GM21526 (cell line): ENCODE measurements around the gene CUZD1.
"Not testable (repeated sequence)": the region's sequence is repeated elsewhere in the genome, so short reads cannot be mapped to it uniquely, and the experiment has no call there.

Experiments
- ATAC-seq: cut with Tn5 transposase; IDR thresholded peaks from one replicate; pipeline ENCODE4 v1.9.1; 2021; ENCODE audit warnings: moderate library complexity; ENCODE audit not compliant: unreplicated experiment, low FRiP score

Gene CUZD1, protein sequence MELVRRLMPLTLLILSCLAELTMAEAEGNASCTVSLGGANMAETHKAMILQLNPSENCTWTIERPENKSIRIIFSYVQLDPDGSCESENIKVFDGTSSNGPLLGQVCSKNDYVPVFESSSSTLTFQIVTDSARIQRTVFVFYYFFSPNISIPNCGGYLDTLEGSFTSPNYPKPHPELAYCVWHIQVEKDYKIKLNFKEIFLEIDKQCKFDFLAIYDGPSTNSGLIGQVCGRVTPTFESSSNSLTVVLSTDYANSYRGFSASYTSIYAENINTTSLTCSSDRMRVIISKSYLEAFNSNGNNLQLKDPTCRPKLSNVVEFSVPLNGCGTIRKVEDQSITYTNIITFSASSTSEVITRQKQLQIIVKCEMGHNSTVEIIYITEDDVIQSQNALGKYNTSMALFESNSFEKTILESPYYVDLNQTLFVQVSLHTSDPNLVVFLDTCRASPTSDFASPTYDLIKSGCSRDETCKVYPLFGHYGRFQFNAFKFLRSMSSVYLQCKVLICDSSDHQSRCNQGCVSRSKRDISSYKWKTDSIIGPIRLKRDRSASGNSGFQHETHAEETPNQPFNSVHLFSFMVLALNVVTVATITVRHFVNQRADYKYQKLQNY

DNA sequence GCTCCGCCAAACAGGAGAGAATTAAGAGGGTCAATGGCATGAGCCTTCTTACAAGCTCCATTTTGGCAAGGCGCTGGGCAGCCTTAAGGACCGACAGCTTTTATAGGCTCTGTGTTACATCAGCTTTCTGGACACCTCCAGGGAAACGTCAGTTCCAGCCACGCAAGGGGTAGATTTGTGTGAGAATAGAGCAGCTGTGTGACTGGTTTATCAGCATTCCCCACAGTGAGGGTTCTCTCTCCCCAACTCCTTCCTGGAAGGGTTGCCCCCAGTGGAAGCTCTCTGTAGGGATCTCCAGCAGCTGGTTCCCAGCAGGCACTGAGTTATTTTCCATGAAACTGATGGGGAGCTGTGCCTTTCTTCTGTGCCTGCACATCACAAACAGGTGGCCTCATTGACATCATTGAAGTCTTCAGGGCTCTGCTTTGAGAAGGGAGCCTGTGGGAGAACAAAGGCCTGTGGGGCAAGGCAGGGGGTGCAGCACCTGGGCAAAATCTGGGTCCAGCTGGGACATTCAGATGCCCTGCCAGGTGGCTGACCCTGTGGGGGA is at the start of gene CUZD1:
Gene CUZD1 (minus strand): TSS at position 75 of the 550 bp plus-strand sequence. CDS start 14 bp downstream, at position 61.
- no peak for ATAC-seq

DNA sequence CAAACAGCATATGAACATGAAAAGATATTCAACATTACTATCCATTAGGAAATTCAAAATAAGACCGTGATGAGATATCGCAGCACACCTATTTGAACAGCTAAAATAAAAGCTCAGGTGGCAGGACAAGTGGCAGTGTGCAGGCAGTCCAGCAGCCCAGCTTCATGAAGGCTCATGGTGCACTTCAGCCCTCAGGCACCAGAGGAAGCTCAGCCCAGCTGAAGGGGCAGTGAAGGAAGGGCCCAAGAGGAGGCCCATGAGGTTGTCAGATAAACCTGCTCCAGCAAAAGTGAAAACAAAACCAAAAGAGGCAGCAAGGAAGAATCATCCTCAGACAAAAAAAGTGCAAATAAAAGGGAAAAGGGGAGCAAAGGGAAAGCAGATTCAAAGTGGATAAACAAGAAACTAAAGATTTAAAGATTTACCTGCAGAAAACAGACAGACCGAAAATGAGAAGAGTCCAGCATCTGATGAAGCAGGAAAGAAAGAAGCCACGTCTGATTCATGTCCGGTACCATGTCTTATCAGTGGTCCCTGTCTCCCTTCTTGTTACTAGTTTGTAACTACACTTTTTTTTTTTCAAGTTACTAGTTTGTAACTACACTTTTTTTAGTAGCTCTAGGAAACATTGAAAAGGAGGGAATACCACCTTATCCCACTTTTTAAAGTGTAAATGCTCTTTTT is 48.7 kb upstream of the CUZD1 start:
- ATAC-seq, result no peak

DNA sequence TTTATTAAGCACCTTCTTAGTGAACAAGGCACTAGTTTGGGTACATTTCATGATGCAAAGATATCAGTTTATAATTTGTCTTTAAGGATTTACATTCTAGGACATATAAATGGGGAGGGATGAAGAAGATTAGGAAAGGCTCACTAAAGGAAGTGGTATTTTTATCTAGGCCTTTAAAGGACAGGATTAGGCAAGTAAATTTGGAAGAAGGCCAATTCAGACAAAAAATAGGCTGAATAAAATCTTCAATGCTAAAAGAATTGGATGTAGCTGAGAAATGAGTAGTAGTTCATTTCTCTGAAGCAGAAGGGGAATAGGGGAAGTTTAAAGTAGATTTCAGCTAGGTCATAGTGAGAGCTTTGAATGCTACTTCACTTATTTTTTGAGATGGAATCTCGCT is 38.5 kb upstream of the CUZD1 start:
- ATAC-seq, result no peak

DNA sequence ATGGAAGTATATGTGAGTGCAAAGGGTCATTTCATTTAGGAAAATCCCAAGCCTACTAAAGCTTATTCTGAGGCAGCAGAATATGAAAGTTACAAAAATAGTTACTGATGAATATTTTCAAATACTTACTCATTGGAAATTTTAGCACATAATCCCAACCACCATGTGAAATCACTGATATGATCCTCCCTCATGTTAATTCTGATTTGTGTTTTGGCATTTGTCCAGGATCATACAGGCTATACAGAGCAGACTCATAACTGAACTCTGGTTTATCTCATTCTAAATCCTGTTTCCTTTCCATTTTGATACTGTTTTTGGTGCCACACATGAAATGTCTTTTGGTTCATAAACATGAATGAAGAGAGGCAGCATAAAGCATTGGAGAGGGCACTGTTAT is 37.1 kb upstream of the CUZD1 start:
- ATAC-seq, result no peak

DNA sequence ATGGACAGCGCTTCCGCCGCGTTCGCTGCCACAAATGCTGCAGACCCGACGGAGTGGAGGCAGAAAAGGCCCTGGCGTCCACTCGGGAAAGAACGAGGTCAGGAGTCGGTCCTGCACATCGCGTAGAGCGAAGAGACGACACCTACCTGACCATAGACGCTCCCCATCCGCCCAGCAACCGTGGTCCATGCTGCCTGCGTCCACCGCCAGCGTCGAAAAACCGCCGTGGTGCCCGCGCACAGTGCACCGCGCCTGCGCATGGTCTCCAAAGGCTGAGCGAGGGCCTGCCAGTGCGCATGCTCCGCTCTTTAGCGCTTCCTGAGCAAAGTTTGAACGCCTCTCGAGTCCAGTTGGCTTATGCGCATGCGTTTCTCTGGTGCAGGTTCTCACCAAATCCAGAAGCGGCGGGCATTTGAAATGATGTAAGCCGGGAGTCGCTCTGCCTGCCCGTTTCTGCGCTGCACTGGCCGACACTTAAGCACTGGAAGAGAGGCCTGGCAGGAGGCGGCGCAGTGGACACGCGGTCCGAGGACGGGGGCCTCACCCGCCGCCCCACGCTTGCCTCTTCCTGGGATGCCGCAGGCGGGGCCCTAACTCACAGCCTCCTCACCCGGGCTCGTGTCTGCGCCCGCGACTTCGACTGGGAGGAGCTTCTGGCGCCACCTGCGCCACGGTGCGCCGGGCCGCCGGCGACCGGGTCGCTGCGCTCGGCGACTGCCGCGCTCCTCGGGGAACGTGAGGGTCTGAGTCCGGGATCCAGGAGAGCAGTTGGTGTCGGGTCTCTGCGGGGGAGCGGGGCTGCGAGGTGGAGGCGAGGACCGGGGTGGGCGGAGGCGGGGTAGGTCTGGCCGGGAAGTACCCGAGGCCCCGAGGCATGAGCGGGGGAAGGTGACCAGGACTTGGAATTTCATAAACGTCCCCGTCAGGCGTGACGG is 33.9 kb upstream of the CUZD1 start, which contains the start of gene FAM24B:
Gene FAM24B (minus strand): TSS at position 243 of the 935 bp plus-strand sequence. CDS start 29,066 bp downstream, outside the sequence.
- peak; percentile 76 for ATAC-seq

DNA sequence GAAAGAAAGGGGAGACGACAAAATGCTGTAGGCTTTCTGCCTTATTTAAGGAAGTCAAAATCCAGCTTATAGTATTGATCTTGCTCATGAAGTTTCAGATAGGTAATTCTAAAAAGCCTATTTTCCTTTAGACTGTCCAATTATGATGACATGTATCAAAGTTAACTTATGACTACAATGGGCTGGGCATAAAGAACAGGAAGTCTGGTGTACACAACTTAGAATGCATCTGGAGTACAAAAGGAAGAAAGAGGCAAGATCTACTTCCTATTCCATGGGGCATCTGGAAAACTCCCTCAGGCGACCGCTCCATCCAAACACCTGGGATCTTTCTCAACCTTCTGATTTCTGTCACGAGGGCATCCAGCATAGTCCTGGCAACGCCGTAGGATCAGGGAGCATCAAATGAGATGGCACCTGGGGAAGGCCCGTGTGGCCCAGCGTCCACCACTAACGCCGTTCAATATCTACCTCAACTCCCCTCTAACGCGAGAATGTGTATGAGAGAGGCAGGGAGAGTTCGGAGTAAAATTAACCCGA is 33.2 kb upstream of the CUZD1 start:
- peak; percentile 7 for ATAC-seq

DNA sequence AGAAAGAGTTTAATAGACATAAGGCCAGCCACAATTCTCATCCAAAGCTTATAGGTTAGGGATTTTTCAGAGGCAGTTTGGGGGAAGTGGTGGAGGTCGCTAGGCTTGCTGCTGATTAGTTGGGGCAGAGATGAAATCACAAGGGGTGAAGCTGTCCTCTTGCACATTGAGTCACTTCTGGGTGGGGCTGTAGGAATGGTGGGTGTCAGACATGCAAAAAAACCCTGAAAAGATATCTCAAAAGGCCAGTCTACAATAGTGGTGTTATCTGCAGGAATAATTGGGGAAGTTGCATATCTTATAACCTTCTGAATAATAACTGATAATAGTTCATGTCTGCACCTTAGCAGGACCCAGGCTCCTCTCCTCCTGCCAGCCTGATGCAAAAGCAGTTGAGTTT is 31.6 kb upstream of the CUZD1 start:
- no peak for ATAC-seq

DNA sequence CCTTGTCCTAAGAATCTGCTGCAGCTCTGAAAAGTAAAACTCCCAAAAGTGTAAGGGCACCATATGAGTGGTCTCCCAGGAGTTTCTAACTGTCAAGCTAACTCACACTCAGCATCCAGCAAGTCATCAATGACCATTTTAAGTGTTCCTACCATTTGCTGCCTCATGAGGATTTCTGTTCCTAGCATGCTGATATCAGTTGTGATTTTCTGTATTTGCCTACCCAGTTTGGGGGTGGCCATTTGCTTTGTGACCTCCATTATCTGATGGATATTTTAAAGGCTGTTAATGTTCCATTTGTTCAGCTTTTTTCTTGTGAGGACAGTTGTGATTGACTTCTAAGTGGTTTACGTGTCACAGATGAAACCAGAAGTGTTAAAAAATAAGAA is 30.8 kb upstream of the CUZD1 start:
- no peak for ATAC-seq

DNA sequence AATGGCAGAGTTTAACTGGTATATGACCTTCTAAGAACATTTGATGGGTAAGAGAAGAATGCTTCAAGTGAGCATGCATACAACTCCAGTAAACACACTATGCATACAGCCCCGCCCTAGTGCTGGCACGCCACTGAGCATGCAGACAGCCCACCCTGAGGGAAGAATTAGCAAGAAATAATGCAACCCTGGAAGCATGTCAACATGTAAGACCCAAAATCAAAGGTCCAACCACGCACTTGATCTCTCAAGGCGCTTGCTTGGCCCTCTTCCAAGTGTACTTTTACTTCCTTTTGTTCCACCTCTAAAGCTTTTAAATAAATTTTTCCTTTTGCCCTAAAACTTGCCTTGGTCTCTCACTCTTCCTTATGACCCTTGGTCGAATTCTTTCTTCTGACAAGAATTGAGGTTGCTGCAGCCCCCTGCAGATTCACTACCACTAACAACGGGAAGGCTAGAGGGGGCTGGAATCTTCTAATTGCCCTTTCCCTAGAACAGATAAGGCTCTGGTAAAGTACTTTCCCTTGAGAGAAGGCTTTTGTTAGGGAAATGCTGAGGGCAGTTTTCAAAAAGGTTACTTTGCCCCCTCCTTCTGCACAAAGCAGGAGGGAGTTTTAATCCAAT is 30.3 kb upstream of the CUZD1 start:
- no peak for ATAC-seq

DNA sequence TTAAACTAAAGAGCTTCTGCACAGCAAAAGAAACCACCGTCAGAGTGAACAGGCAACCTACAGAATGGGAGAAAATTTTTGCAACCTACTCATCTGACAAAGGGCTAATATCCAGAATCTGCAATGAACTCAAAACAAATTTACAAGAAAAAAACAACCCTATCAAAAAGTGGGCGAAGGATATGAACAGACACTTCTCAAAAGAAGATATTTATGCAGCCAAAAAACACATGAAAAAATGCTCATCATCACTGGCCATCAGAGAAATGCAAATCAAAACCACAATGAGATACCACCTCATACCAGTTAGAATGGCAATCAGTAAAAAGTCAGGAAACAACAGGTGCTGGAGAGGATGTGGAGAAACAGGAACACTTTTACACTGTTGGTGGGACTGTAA is 26.3 kb upstream of the CUZD1 start:
- not testable (repeated sequence) for ATAC-seq

DNA sequence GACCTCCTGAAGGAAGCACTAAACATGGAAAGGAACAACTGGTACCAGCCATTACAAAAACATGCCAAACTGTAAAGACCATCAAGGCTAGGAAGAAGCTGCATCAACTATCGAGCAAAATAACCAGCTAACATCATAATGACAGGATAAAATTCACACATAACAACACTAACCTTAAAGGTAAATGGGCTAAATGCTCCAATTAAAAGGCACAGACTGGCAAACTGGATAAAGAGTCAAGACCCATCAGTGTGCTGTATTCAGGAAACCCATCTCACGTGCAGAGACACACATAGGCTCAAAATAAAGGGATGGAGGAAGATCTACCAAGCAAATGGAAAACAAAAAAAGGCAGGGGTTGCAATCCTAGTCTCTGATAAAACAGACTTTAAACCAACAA is 23.1 kb upstream of the CUZD1 start:
- not testable (repeated sequence) for ATAC-seq

DNA sequence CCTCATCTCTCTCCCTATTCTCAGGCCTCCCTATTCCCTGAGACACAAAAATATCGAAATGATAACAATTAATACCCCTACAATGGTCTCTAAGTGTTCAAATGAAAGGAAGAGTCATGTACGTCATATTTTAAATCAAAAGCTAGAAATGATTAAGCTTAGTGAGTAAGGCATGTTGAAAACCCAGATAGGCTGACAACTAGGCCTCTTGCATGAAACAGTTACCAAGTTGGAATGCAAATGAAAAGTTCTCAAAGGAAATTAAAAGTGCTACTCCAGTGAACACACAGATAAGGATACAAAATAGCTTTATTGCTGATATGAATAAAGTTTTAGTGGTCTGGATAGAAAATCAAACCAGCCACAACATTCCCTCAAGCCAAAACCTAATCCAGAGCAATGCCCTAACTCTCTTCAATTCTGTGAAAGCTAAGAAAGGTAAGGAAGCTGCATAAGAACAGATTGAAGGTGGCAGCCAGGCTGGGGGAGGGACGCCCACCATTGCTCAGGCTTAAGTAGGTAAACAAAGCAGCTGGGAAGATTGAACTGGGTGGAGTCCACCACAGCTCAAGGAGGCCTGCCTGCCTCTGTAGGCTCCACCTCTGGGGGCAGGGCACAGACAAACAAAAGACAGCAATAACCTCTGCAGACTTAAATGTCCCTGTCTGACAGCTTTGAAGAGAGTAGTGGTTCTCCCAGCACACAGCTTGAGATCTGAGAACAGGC is 21.3 kb upstream of the CUZD1 start:
- not testable (repeated sequence) for ATAC-seq

DNA sequence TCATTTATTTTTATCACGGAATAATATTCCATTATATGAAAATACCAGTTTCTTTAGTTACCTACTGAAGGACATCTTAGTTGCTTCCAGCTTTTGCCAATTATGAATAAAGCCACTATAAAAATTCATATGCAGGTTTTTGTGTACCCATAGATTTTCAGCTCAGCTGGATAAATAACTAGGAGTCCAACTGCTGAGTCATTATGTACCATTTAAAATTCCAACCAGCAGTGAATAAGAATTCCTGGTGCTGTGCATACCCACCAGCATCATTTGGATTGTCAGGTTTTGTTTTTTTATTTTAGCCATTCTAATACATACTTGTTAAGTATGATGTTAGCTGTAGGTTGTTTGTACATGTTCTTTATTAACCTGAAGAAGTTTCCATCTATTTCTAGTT is 19.2 kb upstream of the CUZD1 start:
- ATAC-seq, result no peak

DNA sequence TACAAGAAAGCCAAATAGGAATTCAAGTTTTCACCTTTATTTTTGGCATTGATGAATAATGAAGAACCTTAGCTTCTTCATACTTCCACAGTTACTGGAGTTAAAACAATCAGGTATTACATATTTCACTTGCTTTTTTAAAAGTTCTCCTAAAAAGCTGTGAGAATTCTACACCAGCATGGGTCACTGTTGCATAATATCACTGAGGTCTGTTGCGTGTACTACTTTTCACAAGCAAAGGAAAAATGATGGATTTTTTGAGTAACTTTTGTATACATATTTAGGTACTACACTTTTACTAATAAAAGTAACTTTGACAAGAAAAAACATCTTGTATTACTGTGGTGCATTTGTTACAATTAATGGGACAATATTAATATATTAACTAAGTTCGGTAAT is 18.5 kb upstream of the CUZD1 start:
- ATAC-seq, result no peak

DNA sequence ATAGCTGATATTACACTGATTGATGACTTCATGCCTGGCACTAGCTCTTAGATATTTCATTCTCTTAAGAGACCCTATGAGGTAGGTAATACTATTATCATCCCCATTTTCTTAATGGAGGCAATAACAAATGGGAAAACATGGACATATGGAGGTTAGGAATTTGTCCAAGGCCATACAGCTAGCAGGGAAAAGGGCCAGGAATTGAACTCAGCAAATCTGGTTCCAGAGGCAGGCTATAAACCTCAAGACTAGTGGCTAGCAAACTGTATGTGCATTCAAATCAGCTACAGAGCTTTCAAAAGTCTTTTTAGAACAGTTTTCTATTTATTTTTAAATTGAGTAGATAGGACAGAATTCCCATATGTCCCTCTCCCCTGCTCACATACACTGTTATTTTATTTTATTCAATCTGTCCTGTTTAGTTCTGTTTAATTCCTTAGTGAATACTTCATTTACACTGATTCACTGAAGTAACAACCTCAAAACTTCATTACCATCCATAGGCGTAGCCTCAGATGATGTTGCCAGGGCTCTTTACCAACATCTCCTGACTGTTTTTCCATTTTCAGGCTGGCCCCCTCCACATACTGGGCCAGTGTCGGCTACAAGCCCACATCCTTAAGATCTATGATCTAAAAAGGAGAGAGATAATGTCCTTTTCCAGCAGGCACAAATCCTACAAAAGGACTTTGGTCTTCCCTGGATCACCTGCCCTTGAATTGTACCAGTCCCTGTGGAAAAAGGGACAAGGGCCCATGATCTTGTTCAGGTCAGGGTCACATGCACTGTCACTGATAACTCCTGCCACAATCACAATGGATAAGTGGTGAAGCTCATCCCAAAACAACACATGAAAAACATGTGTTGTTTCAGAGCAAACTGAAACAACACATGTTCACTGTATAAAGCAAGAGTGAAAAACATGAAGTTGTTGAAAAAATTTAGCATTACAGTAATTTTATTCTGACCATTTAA is 17.8 kb upstream of the CUZD1 start:
- no peak for ATAC-seq

DNA sequence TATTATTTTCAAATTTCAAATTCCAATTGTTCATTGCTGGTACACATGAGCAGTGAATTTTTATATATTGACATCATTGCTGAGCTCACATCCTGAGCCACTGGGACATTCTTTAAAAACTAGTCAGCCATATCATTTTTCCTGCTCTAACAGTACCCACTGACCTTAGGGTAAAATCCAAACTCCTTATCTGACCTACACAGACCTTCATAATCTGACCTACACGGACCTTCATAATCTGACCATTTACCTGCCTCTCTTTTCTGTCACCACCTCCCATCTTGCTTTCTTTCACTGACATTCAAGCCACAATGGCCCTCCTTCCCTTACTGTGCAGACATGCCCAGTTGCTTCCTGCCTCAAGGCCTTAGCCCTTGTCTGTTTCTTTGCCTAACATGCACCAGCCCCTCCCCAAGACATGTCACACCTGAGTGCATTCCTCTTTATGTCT is 16.1 kb upstream of the CUZD1 start:
- ATAC-seq, result no peak

DNA sequence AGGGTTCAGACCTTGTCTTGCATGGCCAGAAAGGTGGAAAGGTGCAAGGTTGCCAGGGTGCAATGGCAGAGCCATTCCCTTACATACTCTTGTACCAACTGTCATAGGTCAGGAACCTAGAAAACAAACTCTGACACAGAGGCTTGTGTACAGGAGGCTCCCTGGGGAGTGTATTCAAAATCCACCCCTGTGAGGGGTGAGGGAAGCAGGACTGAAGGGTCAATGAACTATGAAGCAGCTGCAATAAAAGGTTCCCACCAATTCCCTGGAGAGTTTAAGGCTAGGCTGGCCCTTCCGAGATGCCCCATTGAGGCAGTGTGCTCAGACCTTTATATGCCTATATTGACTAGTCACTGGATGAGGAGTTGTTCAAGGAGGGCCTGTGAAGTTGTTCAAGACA is 13.9 kb upstream of the CUZD1 start:
- no peak for ATAC-seq
